ENCODE measurements around the gene CD177.
"Not testable (repeated sequence)": the region's sequence is repeated elsewhere in the genome, so short reads cannot be mapped to it uniquely, and the experiment has no call there.

CD177 gene

DNA sequence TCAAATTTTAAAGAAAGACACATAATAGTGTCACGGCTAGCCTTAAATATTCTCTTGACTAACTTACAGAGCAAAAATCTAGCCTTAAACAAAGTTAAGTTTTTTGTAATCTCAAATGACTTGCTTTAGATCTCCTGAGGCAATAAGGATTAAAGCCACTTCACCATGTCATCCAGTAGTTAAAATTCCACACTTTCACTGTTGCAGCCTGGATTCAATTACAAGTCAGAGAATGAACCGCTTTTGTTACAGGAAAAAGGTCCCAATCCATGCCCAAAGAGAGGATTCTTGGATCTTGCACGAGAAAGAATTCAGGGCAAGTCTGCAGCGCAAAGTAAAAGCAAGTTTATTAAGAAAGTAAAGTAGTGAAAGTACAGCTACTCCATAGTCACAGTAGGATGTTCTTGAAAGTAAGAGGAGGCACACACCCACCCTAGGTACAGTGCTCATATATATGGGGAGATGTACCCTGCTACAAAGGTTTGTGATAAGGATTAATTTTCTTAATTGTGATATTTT, 34.6 kb upstream of the CD177 start:
- Histone ChIP-seq H3K9ac (no peak overlapping the region), H3K36me3 (ENCODE audit: insufficient read depth) (no peaks in the 10 kb centered on the region), H3K4me2 (no peak overlapping the region), H4K20me1 (ENCODE audit: insufficient read depth) (no peaks in the 10 kb centered on the region), H2AFZ (ENCODE audit: low read depth) (no peak overlapping the region), H3K4me3 (IDR thresholded peaks at IDR 0.05; ENCODE audit: insufficient read depth, low read depth, low read length) (no peak overlapping the region), H3K79me2 (ENCODE audit: insufficient read depth, low read depth) (no peaks in the 10 kb centered on the region), H3K4me1 (ENCODE audit: low read depth, poor library complexity, severe bottlenecking) (no peaks in the 10 kb centered on the region), H3K27ac (no peak overlapping the region), H3K27me3 (ENCODE audit: insufficient read depth, low read depth) (no peaks in the 10 kb centered on the region)
- TF ChIP-seq, protein P1, sequence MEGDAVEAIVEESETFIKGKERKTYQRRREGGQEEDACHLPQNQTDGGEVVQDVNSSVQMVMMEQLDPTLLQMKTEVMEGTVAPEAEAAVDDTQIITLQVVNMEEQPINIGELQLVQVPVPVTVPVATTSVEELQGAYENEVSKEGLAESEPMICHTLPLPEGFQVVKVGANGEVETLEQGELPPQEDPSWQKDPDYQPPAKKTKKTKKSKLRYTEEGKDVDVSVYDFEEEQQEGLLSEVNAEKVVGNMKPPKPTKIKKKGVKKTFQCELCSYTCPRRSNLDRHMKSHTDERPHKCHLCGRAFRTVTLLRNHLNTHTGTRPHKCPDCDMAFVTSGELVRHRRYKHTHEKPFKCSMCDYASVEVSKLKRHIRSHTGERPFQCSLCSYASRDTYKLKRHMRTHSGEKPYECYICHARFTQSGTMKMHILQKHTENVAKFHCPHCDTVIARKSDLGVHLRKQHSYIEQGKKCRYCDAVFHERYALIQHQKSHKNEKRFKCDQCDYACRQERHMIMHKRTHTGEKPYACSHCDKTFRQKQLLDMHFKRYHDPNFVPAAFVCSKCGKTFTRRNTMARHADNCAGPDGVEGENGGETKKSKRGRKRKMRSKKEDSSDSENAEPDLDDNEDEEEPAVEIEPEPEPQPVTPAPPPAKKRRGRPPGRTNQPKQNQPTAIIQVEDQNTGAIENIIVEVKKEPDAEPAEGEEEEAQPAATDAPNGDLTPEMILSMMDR (conservative IDR thresholded peaks at IDR 0.05; ENCODE audit: low read depth, low read length) = no peak

DNA sequence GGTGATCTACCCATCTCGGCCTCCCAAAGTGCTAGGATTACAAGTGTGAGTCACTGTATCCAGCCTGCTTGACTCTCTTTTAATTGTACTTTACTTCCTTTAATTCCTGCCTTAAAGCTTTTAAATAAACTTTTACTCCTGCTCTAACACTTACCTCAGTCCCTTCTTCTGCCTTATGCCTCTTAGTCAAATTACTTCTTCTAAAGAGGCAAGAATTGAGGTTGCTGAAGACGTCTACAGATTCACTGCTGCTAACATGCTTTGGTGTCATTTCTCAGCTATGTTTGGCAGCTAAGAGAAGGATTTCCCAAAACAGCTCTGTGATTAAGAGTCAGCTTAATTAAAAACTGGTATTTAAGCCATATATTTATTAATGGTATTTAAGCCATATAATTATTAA, 32.9 kb upstream of the CD177 start:
- Histone ChIP-seq H3K27ac (no peak overlapping the region), H3K4me1 (ENCODE audit: low read depth, poor library complexity, severe bottlenecking) (no peaks in the 10 kb centered on the region), H3K4me2 (no peak overlapping the region), H3K4me3 (IDR thresholded peaks at IDR 0.05; ENCODE audit: insufficient read depth, low read depth, low read length) (no peak overlapping the region), H3K79me2 (ENCODE audit: insufficient read depth, low read depth) (no peaks in the 10 kb centered on the region), H2AFZ (ENCODE audit: low read depth) (no peak overlapping the region), H3K36me3 (ENCODE audit: insufficient read depth) (no peaks in the 10 kb centered on the region), H3K9ac (no peak overlapping the region), H3K27me3 (ENCODE audit: insufficient read depth, low read depth) (no peaks in the 10 kb centered on the region), H4K20me1 (ENCODE audit: insufficient read depth) (no peaks in the 10 kb centered on the region)
- TF ChIP-seq, protein P1 (conservative IDR thresholded peaks at IDR 0.05; ENCODE audit: low read depth, low read length) = no peak

DNA sequence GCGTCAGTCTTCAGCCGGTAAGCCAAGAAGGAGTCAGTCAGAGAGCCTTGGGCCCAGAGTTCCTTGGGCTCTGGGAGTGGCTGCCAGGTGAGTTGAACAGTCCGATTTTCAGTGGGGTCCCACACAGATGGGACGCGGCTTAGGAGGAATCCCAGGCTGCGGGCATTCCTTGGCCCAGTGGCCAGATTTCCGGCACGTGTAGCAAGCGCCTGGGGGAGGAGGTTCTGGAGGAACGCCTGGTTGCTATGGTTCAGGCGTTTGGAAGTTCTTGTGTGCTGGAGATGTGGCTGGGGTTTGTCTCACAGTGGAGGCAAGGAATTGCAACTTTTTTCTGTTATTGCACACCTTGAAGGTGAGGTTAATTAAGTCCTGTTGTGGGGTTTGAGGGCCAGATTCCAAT, 26.7 kb upstream of the CD177 start:
- H2AFZ ChIP-seq (ENCODE audit: low read depth); H3K9ac ChIP-seq; H3K4me1 ChIP-seq (ENCODE audit: low read depth, poor library complexity, severe bottlenecking); H3K79me2 ChIP-seq (ENCODE audit: insufficient read depth, low read depth); H3K4me3 ChIP-seq (IDR thresholded peaks at IDR 0.05; ENCODE audit: insufficient read depth, low read depth, low read length); H3K36me3 ChIP-seq (ENCODE audit: insufficient read depth); H3K27me3 ChIP-seq (ENCODE audit: insufficient read depth, low read depth); H4K20me1 ChIP-seq (ENCODE audit: insufficient read depth); H3K27ac ChIP-seq; H3K4me2 ChIP-seq: not testable (repeated sequence)

DNA sequence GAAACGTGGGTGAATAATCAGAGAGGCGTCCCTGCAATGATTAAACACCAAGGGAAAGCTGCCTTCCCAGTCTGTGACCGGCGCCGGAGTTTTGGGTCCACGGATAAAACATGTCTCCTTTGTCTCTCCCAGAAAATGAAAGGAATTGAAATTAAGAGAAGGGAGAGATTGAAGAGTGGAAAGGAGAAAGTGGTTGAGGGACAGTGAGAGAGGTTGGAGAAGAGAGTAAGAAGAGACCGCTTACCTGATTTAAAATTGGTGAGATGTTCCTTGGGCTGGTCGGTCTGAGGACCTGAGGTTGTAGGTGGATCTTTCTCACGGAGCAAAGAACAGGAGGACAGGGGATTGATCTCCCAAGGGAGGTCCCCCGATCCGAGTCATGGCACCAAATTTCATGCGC, 24.9 kb upstream of the CD177 start:
- H3K79me2 ChIP-seq (ENCODE audit: insufficient read depth, low read depth); H3K4me3 ChIP-seq (IDR thresholded peaks at IDR 0.05; ENCODE audit: insufficient read depth, low read depth, low read length); H3K4me1 ChIP-seq (ENCODE audit: low read depth, poor library complexity, severe bottlenecking); H3K27ac ChIP-seq; H3K27me3 ChIP-seq (ENCODE audit: insufficient read depth, low read depth); H3K9ac ChIP-seq; H4K20me1 ChIP-seq (ENCODE audit: insufficient read depth); H3K36me3 ChIP-seq (ENCODE audit: insufficient read depth); H2AFZ ChIP-seq (ENCODE audit: low read depth); H3K4me2 ChIP-seq: not testable (repeated sequence)

DNA sequence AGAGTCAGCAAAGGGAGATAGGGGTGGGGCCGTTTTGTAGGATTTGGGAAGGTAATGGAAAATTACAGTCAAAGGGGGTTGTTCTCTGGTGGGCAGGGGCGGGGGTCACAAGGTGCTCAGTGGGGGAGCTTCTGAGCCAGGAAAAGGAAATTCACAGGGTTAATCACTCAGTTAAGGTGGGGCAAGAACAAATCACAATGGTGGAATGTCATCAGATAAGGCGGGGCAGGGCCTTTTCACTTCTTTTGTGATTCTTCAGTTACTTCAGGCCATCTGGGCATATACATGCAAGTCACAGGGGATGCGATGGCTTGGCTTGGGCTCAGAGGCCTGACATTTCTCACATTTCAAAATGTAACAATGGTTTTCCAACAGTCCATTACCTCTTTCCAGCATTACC, 24.4 kb upstream of the CD177 start:
- not testable (repeated sequence) for H3K4me2 ChIP-seq; H3K79me2 ChIP-seq (ENCODE audit: insufficient read depth, low read depth); H3K27ac ChIP-seq

DNA sequence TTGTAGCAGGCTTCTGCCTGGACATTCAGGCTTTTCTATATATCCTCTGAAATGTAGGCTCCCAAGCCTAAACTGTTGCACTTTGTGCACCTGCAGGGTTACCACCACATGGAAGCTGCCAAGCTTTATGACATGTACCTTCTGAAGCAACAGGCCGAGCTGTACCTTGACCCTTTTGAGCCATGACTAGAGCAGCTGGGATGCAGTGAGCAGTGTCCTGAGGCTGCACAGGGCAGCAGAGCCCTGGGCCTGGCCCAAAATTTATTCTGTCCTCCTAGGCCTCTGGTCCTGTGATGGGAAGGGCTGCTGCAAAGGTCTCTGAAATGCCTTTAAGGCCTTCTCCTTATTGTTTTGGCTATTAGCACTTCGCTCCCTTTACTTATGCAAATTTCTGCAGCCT, 23.5 kb upstream of the CD177 start:
- Histone ChIP-seq H3K9ac (no peak overlapping the region), H4K20me1 (ENCODE audit: insufficient read depth) (no peaks in the 10 kb centered on the region), H3K4me2 (no peak overlapping the region), H3K4me3 (IDR thresholded peaks at IDR 0.05; ENCODE audit: insufficient read depth, low read depth, low read length) (no peak overlapping the region), H3K79me2 (ENCODE audit: insufficient read depth, low read depth) (no peaks in the 10 kb centered on the region), H3K27ac (no peak overlapping the region), H3K36me3 (ENCODE audit: insufficient read depth) (no peaks in the 10 kb centered on the region), H2AFZ (ENCODE audit: low read depth) (no peak overlapping the region), H3K4me1 (ENCODE audit: low read depth, poor library complexity, severe bottlenecking) (no peaks in the 10 kb centered on the region), H3K27me3 (ENCODE audit: insufficient read depth, low read depth) (peaks cover 8% of the 10 kb centered on the region; the same call in 1 of the 2 replicates)
- TF ChIP-seq, protein P1 (conservative IDR thresholded peaks at IDR 0.05; ENCODE audit: low read depth, low read length) = no peak

More for the DNA sequence above, 24.4 kb upstream of the CD177 start:
- not testable (repeated sequence) for H3K27me3 ChIP-seq (ENCODE audit: insufficient read depth, low read depth); H2AFZ ChIP-seq (ENCODE audit: low read depth); H3K9ac ChIP-seq; H3K4me1 ChIP-seq (ENCODE audit: low read depth, poor library complexity, severe bottlenecking); H4K20me1 ChIP-seq (ENCODE audit: insufficient read depth); H3K36me3 ChIP-seq (ENCODE audit: insufficient read depth); H3K4me3 ChIP-seq (IDR thresholded peaks at IDR 0.05; ENCODE audit: insufficient read depth, low read depth, low read length)

Data from KMS-11 (cell line).